Endometrial microvascular endothelial cells (primary cell): ENCODE measurements around the gene TUBD1. TPM values are rescaled to one million over a fixed set of nuclear protein-coding genes. Genes with fewer than 3 reads are reported as not detected.
"Not testable (repeated sequence)": the region's sequence is repeated elsewhere in the genome, so short reads cannot be mapped to it uniquely, and the experiment has no call there.

Source experiments
- in situ Hi-C: cut with HindIII; loops from 2 replicates; pipeline ENCODE4 v1.10.0; 2017; ENCODE audit warnings: low sequenced_read_pairs, low pct_unique_long_range_greater_than_20kb; ENCODE audit errors: inconsistent ontology term
- total RNA-seq: library from RNA; depleted of rRNA; stranded (reverse); fragments of >200 nt; gene quantifications from one replicate; pipeline ENCODE4 v1.2.3, GENCODE V29; 2015; ENCODE audit errors: inconsistent ontology term

Gene TUBD1
- total RNA-seq, 1 donor from 2014 or later: 10.5 TPM

GRCh38 chr17:59848778-59849177 is 44.0 kb downstream of the TUBD1 start:
- in situ Hi-C loops: no loop called here

- in situ Hi-C loops: no loop called here
Observed at GRCh38 chr17:59848385-59848668, 44.4 kb downstream of the TUBD1 start.

- in situ Hi-C loops: no loop called here
Observed at GRCh38 chr17:59846394-59847165, 46.2 kb downstream of the TUBD1 start.

- in situ Hi-C loops: no loop called here
Observed at GRCh38 chr17:59845595-59846393, 46.9 kb downstream of the TUBD1 start.

- in situ Hi-C loops: no loop called here
Observed at GRCh38 chr17:59844884-59845594, 47.7 kb downstream of the TUBD1 start.

GRCh38 chr17:59842901-59843652 is 49.7 kb downstream of the TUBD1 start:
- in situ Hi-C loops: no loop called here

GRCh38 chr17:59841882-59842263 is 50.9 kb downstream of the TUBD1 start:
- in situ Hi-C loops: not testable (repeated sequence)

- in situ Hi-C loops: not testable (repeated sequence)
Observed at GRCh38 chr17:59841091-59841881, 51.5 kb downstream of the TUBD1 start.

GRCh38 chr17:59840329-59841090 is 52.2 kb downstream of the TUBD1 start:
- in situ Hi-C loops: no loop called here

- in situ Hi-C loops: no loop called here
Observed at GRCh38 chr17:59839651-59840328, 53.0 kb downstream of the TUBD1 start.

GRCh38 chr17:59838052-59838916 is 54.5 kb downstream of the TUBD1 start:
- in situ Hi-C loops: no loop called here

- in situ Hi-C loops: no loop called here
Observed at GRCh38 chr17:59837308-59838051, 55.3 kb downstream of the TUBD1 start.

- in situ Hi-C loops: no loop called here
Observed at GRCh38 chr17:59832883-59833379, 59.8 kb downstream of the TUBD1 start.

GRCh38 chr17:59830846-59831486 is 61.8 kb downstream of the TUBD1 start:
- in situ Hi-C loops: no loop called here

GRCh38 chr17:59830007-59830630 is 62.6 kb downstream of the TUBD1 start:
- in situ Hi-C loops: no loop called here
